GM23248 (cell line): Measurements from ENCODE around the gene SLMAP. TPM values are rescaled to one million over a fixed set of nuclear protein-coding genes. Genes with fewer than 3 reads are reported as not detected.

Source experiments
- DNase-seq: peaks from one replicate; pipeline ENCODE4 v3.0.0-alpha.2; 2015
- H2AFZ ChIP-seq: fragments of 200-600 bp; sonication (generic); 2 replicates; pipeline ENCODE4 v1.6.1; 2016; ENCODE audit warnings: antibody characterized with exemption
- H3F3A ChIP-seq: fragments of 200-600 bp; sonication (generic); 2 replicates; pipeline ENCODE4 v1.6.1; 2016; ENCODE audit warnings: mild to moderate bottlenecking, antibody characterized with exemption, mixed run types; ENCODE audit not compliant: insufficient read depth
- H3K27ac ChIP-seq: fragments of 200-600 bp; sonication (generic); 2 replicates; pipeline ENCODE4 v1.5.1; 2016; ENCODE audit warnings: mild to moderate bottlenecking
- H3K27me3 ChIP-seq: fragments of 200-600 bp; sonication (generic); replicated peaks from 2 replicates; pipeline ENCODE4 v1.6.1; 2016; ENCODE audit warnings: mild to moderate bottlenecking; ENCODE audit not compliant: insufficient read depth
- H3K36me3 ChIP-seq: fragments of 200-600 bp; sonication (generic); 2 replicates; pipeline ENCODE4 v1.6.1; 2016; ENCODE audit warnings: low read depth, mild to moderate bottlenecking
- H3K4me1 ChIP-seq: fragments of 200-600 bp; sonication (generic); 2 replicates; pipeline ENCODE4 v1.6.1; 2016; ENCODE audit warnings: mild to moderate bottlenecking; ENCODE audit not compliant: insufficient read depth
- H3K4me2 ChIP-seq: fragments of 200-600 bp; sonication (generic); one replicate; pipeline ENCODE4 v1.6.1; 2016; ENCODE audit warnings: mild to moderate bottlenecking; ENCODE audit not compliant: unreplicated experiment
- H3K4me3 ChIP-seq: fragments of 200-600 bp; sonication (generic); 2 replicates; pipeline ENCODE4 v1.5.1; 2016; ENCODE audit warnings: mild to moderate bottlenecking
- H3K79me2 ChIP-seq: fragments of 200-600 bp; sonication (generic); 2 replicates; pipeline ENCODE4 v1.6.1; 2016; ENCODE audit warnings: mild to moderate bottlenecking; ENCODE audit not compliant: insufficient read depth
- H3K9ac ChIP-seq: fragments of 200-600 bp; sonication (generic); 2 replicates; pipeline ENCODE4 v1.6.1; 2016; ENCODE audit warnings: mild to moderate bottlenecking
- H3K9me2 ChIP-seq: fragments of 200-600 bp; sonication (generic); 2 replicates; pipeline ENCODE4 v1.6.1; 2016; ENCODE audit warnings: mixed run types, mild to moderate bottlenecking, moderate library complexity; ENCODE audit not compliant: insufficient read depth
- H3K9me3 ChIP-seq: fragments of 200-600 bp; sonication (generic); one replicate; pipeline ENCODE4 v1.6.1; 2017; ENCODE audit warnings: low read depth
- H4K20me1 ChIP-seq: fragments of 200-600 bp; sonication (generic); 2 replicates; pipeline ENCODE4 v1.6.0; 2016; ENCODE audit not compliant: insufficient read depth
- EZH2 ChIP-seq: fragments of 200-600 bp; sonication (generic); IDR thresholded peaks from 2 replicates; pipeline ENCODE4 v1.6.1; 2018; ENCODE audit warnings: antibody characterized with exemption, mild to moderate bottlenecking; ENCODE audit not compliant: insufficient read depth, poor library complexity, severe bottlenecking
- EZH2phosphoT487 ChIP-seq: fragments of 200-600 bp; sonication (generic); IDR thresholded peaks from 2 replicates; pipeline ENCODE4 v1.6.1; 2018; ENCODE audit warnings: antibody characterized with exemption, moderate library complexity, mild to moderate bottlenecking, low read depth; ENCODE audit not compliant: insufficient read depth
- WGBS, 2 experiments: methylation state at CpG; one replicate each; pipeline ENCODE4 v1.1.6; 2015 to 2017; ENCODE audit warnings: low lambda C conversion rate in 2 of 2, low coverage in 1 of 2; ENCODE audit errors: missing lambda C conversion rate in 2 of 2; 5-methylcytosine and 5-hydroxymethylcytosine counted together
- in situ Hi-C: fragments of 300-500 bp; cut with MboI; formaldehyde crosslinking; loops from 2 replicates; pipeline ENCODE4 v1.15.0; 2020
- polyA plus RNA-seq: library from polyadenylated mRNA; unstranded; fragments of >200 nt; fragmentation: Nextera tagmentation; extraction: Ambion mirVana; gene quantifications from 2 replicates; pipeline ENCODE4 v1.2.1, GENCODE V29; 2016
- total RNA-seq: library from RNA; depleted of rRNA; stranded (reverse); fragments of >200 nt; shearing (Covaris generic); gene quantifications from 2 replicates; pipeline ENCODE4 v1.2.3, GENCODE V29; 2014

Gene SLMAP
- total and polyA plus RNA-seq, 2 experiments from 2014 or later = 28.4 to 33.9 TPM

DNA sequence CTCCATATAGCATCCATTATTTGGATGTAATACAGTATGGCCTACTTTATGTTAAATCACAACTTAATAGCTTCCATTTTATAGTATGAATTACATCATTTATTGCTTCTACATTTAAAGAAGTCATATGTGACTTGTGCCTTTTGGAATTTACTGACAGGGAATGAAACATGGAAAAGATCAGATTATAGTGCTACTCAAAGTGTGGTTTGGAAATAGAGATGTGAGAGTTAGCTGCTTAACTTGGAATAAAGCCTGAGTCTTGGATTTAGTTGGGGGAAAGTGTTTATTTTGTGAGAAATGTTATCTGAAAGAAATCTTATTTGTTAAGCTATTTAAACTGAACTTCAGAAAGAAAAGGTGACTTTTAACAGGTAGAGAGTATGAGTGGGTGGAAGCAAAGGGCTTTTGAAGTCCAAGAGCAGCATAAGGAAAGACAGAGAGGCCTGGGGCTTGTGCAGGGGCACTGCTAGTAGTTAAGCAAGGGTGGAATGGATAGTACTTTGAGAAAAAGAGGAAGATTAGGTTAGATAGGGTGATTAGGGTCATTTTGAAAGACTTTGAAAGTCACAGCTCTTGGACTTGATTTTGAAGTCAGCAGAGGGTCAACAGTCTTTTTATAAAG, 60.5 kb downstream of the SLMAP start:
- Histone ChIP-seq H3K27me3 (no peaks in the 10 kb centered on the region), H3K36me3 (0 out of 2 replicates have a peak, but pooled peaks cover 5% of the 10 kb centered on the region), H3K79me2 (peaks cover 100% of the 10 kb centered on the region), H3K4me1 (peaks cover 17% of the 10 kb centered on the region), H3K4me2 (peak overlapping the region; percentile 31), H3K9ac (no peak overlapping the region), H3K4me3 (no peak overlapping the region), H3K9me3 (no peaks in the 10 kb centered on the region), H3F3A (no peaks in the 10 kb centered on the region), H4K20me1 (peaks cover 22% of the 10 kb centered on the region; the same call in 1 of the 2 replicates), H3K9me2 (no peaks in the 10 kb centered on the region), H3K27ac (no peak overlapping the region), H2AFZ (no peak overlapping the region)
- peak; percentile 31 for DNase-seq
- in situ Hi-C loops = no loop called here
- no peak for TF ChIP-seq EZH2

DNA sequence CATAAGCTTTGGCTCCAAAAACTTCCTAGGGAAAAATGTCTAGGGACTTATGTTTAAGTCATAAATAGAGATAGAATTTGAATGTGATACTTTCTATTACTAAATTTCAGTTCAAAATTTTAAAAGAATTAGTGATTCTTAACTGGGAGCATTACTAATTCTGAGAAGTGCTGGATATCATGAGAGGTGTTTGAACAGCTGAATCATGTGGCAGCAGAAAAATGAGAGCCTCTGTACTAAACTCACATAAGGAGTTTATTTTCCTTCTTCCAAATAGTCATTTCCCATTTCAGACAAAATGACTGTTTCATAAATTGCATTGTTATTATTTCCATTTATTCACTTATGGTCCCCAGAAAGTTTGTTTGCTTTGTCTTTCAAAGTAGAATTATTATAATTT, 62.7 kb downstream of the SLMAP start:
- H4K20me1 ChIP-seq = peaks cover 22% of the 10 kb centered on the region; the same call in 1 of the 2 replicates
- no peaks in the 10 kb centered on the region for H3K9me3 ChIP-seq
- H2AFZ ChIP-seq = no peak overlapping the region
- in situ Hi-C loops = no loop called here
- H3K79me2 ChIP-seq = peaks cover 92% of the 10 kb centered on the region
- H3K4me1 ChIP-seq = peaks cover 17% of the 10 kb centered on the region
- no peak overlapping the region for H3K9ac ChIP-seq
- TF ChIP-seq EZH2phosphoT487 = no peak
- no peak overlapping the region for H3K4me2 ChIP-seq
- H3F3A ChIP-seq = peaks cover 3% of the 10 kb centered on the region; the same call in 1 of the 2 replicates
- no peak overlapping the region for H3K4me3 ChIP-seq
- H3K36me3 ChIP-seq = no peaks in the 10 kb centered on the region
- no peaks in the 10 kb centered on the region for H3K27me3 ChIP-seq
- H3K27ac ChIP-seq = no peak overlapping the region
- DNase-seq = peak; percentile 10
- H3K9me2 ChIP-seq = no peaks in the 10 kb centered on the region

DNA sequence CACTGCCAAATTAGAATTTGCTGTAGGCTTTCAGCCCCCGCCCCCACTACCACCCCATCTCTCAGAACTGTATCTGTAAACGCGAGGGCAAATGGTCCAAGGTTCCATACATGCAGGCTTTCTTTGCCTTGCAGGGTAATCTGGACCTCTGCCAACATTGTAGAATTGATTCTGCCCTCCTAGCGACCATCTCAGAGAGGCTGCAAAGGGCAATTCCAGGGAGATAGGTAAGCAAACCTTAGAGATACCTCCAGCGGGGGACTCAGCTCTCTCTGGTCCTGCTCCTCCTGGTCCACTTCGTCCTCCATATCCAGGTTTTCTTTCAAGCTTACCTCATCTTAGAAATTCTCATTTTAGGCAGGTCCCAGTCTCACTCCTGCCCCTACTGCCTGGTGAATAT, 64.4 kb downstream of the SLMAP start:
- no peak for TF ChIP-seq EZH2
- no peak for TF ChIP-seq EZH2phosphoT487
- H3K79me2 ChIP-seq = peaks cover 92% of the 10 kb centered on the region

DNA sequence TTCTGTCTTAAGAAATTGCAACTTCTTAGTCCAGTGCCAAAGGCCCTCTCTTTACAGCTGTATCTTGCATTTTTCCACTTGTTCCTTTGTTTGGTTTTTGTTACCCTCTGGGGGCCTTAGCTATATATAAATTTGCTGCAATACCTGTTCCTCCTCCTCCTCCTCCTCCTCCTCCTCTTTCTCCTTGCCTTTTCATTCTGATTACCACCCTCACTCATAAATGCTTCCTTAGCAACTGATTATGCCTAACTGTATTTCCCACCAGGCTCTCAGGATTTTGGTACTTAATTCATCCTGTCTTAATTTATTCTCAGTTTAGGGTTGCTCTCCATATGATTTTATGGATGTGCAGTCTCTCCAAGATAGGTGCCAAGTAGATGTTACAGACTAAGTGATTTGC, 65.7 kb downstream of the SLMAP start:
- H3K9me3 ChIP-seq = no peaks in the 10 kb centered on the region
- no peak overlapping the region for H2AFZ ChIP-seq
- in situ Hi-C loops = no loop called here
- H3K36me3 ChIP-seq = no peaks in the 10 kb centered on the region
- TF ChIP-seq EZH2phosphoT487 (no peak), EZH2 (no peak)
- H3K27ac ChIP-seq = no peak overlapping the region
- no peak overlapping the region for H3K9ac ChIP-seq
- peaks cover 3% of the 10 kb centered on the region; the same call in 1 of the 2 replicates for H3F3A ChIP-seq
- no peak overlapping the region for H3K4me3 ChIP-seq
- H3K27me3 ChIP-seq = no peaks in the 10 kb centered on the region
- H3K4me1 ChIP-seq = peaks cover 20% of the 10 kb centered on the region
- H3K79me2 ChIP-seq = peaks cover 92% of the 10 kb centered on the region
- H3K9me2 ChIP-seq = no peaks in the 10 kb centered on the region
- DNase-seq = no peak
- H4K20me1 ChIP-seq = 0 out of 2 replicates have a peak, but pooled peaks cover 21% of the 10 kb centered on the region
- H3K4me2 ChIP-seq = no peak overlapping the region

More for the DNA sequence above, 64.4 kb downstream of the SLMAP start:
- Histone ChIP-seq H3K4me2 (no peak overlapping the region), H3K27me3 (no peaks in the 10 kb centered on the region), H3F3A (peaks cover 3% of the 10 kb centered on the region; the same call in 1 of the 2 replicates), H3K36me3 (no peaks in the 10 kb centered on the region), H4K20me1 (peaks cover 22% of the 10 kb centered on the region; the same call in 1 of the 2 replicates), H3K9ac (no peak overlapping the region), H2AFZ (no peak overlapping the region), H3K4me3 (no peak overlapping the region), H3K9me3 (no peaks in the 10 kb centered on the region), H3K9me2 (no peaks in the 10 kb centered on the region), H3K27ac (no peak overlapping the region), H3K4me1 (peaks cover 17% of the 10 kb centered on the region)
- DNase-seq = no peak
- 84 to 89% methylated on average over 6 of the region's 6 CpGs for WGBS, 2 experiments
- in situ Hi-C loops = no loop called here

DNA sequence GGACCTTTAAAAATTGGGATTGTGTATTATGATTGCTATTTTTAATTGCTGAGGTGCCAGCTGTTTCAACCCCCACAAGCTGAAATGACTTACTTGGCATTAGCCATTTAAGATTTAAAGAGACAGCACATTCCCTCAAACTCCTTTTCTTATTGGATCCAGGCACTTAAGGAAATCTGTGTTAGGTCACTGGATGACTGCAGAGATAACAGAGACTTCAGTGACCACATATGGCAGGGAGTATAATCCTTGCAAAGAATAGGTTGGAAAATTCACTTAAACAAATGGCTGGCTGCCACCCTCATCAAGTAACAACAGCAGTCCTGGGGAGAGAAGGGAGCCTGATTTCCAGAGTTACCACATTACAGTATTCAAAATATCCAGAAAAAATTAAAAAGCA, 66.6 kb downstream of the SLMAP start:
- Histone ChIP-seq H3K4me1 (peaks cover 18% of the 10 kb centered on the region), H3K9me3 (no peaks in the 10 kb centered on the region), H3K4me3 (no peak overlapping the region), H4K20me1 (0 out of 2 replicates have a peak, but pooled peaks cover 16% of the 10 kb centered on the region), H3K9ac (no peak overlapping the region), H3K27me3 (no peaks in the 10 kb centered on the region), H3K27ac (no peak overlapping the region), H3K4me2 (no peak overlapping the region), H3K79me2 (peaks cover 92% of the 10 kb centered on the region), H2AFZ (no peak overlapping the region), H3K9me2 (no peaks in the 10 kb centered on the region), H3K36me3 (no peaks in the 10 kb centered on the region), H3F3A (peaks cover 3% of the 10 kb centered on the region; the same call in 1 of the 2 replicates)
- TF ChIP-seq EZH2phosphoT487 = no peak
- TF ChIP-seq EZH2 = no peak
- no peak for DNase-seq
- in situ Hi-C loops = no loop called here
